Inflammatory macrophage (primary cell): Measurements from ENCODE around the gene APOL2.
"Not testable (repeated sequence)": the region's sequence is repeated elsewhere in the genome, so short reads cannot be mapped to it uniquely, and the experiment has no call there.

Experiments
- DNase-seq, 2 donors: peaks; one replicate each; pipeline ENCODE4 v3.0.0-alpha.2; 2020 to 2022

Gene APOL2

DNA sequence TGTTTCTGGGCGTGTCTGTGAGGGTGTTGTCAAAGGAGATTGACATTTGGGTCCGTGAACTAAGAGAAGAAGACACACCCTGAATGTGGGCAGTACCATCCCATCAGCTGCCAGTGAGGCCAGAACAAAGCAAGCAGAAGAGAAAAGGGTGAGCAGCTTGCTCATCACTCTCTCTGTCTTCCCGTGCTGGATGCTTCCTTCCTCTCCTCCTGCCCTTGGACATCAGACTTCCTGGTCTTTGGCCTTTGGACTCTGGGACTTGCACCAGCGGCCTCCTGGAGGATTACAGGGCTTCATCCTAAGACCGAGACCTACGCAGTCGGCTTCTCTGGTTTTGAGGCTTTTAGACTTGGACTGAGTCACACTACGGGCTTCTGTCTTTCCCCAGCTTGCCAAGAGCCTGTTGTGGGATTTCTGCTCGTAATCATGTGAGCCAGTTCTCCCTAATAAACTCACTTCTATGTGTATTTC lies 18.8 kb downstream of the APOL2 start:
- DNase-seq: peak; percentile 43 to 77

DNA sequence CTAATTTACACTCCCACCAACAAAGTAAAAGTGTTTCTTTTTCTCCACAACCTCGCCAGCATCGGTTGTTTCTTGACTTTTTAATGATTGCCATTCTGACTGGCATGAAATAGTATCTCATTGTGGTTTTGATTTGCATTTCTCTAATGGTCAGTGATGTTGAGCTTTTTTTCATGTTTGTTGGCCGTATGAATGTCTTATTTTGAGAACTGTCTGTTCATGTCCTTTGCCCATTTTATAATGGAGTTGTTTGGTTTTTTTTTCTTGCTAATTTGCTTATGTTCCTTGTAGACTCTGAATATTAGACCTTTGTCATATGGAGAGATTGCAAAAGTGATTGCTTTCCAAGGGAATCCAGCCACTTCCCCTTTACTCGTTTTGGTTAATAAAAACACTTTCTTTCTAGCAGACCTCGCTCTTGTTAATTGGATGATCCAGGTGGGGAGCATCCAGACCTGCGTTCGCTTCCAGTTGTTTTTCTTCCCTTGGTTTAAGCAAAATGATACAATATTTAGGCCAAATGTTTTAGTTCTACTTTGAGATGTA lies 20.6 kb downstream of the APOL2 start:
- DNase-seq: peak in 1 of 2 donors; percentile 61

DNA sequence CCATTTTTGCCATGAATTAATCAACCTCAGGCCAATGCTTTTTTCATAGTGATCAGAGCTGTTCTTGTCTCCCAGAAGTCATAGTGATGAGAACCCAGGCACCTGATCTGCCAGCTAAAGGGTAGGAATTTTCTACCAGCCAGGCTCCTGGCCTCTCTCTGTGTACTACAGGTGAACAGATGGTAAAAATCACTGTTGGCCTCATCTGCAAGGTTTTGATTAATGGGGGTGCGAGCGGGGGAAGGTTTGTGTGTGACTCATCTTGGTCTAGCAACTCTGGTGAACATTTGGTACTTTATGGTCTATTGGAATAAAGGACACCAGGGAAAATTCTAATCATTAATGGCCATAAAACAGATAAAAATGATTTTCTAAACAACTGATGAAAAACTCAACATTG lies 23.3 kb downstream of the APOL2 start:
- DNase-seq: no peak

DNA sequence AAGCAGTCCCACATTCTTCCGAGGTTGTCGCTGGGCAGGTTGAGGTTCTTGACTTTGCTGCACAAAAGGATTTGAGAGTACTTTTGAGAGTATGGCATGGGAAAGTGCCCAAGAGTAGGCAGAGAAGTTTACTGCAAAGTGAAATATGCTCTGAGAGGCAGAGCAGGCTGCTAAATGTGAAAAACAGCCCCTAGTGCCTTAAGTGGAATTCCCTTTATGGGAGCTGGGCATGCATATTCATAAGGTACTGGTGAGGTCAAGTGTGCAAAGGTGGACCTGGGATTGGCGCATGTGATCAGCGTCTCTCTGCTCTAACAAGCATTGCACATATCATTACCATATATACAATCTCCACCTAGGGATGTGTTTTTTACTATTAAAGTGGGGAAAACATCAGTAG lies 25.7 kb downstream of the APOL2 start:
- DNase-seq: no peak

DNA sequence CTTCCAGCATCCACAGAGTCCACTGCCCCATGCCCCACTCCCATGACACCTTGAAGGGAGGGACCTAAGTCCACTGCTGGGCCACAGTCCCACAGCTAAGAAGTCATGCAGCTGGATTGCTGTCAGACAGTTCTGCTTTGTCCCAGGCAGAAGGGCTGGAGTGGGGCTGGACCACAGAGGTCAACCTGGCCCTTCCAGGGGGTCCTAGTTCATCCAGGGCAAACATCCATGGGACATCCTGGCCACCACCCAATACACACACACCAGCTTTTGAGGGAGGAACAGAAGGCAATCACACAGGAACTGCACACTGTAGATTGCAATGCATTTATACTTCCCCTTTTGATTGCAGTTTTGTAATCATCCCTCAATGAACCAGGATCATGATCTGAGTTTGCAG lies 26.4 kb downstream of the APOL2 start:
- peak; percentile 60 to 71 for DNase-seq

DNA sequence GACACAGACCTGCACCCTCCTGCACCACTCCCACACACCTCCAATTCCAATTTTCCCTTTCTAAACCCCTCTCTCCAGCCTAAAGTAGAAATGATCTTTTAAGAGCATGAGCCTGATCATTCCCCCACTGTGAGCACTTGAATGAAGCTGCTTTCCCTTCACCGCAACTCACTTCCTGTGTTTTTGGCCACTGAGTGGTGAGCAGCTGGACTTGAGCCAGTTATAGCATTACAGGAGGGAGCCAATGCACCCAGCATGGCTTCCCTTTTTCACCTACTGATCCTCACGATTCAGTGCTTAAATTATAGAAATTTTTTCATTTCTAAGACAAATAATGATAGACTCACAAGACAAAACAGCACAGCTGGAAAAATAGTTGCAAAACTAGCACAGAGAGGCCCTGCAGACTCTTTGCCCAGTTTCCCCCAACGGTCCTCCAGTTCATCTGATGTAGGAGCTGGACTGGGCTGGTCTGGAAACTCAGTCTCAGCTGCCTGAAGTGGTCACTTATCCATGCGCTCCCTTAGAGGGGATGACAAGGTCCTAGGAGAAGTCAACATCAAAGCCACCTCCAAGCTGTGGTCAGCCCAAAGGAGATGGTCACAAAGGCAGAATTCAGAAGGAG lies 28.0 kb downstream of the APOL2 start:
- peak; percentile 66 to 73 for DNase-seq

DNA sequence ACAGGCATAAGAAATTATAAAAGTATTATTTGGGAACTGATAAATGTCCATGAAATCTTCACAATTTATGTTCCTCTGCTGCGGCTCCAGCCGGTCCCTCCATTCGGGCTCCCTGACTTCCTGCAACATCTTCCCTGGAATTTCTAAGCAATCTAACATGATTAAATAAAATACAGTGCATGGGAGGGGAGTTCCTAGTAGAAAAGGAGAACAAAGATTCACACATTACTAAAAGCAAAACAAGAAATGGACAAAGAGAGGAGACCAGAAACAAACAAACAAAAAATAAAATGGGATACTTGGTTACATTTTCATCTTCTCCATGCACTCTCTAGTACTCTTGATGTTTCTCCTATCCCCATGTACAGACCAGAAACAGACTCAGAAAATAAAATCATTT lies 29.1 kb downstream of the APOL2 start:
- DNase-seq: peak in 1 of 2 donors; percentile 46

DNA sequence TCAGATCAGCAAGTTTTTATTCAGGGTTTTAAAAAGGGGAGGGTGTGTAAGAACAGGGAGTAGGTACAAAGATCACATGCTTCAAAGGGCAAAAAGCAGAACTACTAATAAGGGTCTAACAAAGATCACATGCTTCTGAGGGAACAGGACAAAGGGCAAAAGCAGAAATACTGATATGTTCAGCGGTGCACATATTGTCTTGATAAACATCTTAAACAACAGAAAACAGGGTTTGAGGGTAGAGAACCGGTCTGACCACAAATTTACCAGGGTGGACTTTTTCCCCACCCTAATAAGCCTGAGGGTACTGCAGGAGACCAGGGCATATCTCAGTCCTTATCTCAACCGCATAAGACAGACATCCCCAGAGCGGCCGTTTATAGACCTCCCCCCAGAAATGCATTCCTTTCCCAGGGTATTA lies 29.8 kb downstream of the APOL2 start:
- peak in 1 of 2 donors; percentile 33 for DNase-seq

DNA sequence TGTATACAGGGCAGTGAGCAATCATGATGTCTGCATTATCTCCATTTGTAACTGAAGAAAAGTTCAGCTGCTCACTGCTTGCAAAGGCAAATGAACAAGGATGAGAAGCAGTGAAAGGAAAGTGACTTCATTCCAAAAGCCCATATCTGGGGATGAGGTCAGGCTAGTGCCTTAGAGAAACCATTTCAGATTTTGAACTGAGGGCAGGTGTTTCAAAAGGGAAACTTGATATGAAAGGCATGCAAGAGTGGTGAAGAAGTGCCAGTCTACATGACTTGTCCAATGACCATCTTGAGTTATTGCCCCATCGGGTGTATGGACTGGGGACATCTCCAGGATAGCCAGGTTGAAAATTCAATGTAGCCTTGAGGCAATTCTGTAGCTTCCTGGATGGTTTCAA lies 30.4 kb downstream of the APOL2 start:
- no peak for DNase-seq

DNA sequence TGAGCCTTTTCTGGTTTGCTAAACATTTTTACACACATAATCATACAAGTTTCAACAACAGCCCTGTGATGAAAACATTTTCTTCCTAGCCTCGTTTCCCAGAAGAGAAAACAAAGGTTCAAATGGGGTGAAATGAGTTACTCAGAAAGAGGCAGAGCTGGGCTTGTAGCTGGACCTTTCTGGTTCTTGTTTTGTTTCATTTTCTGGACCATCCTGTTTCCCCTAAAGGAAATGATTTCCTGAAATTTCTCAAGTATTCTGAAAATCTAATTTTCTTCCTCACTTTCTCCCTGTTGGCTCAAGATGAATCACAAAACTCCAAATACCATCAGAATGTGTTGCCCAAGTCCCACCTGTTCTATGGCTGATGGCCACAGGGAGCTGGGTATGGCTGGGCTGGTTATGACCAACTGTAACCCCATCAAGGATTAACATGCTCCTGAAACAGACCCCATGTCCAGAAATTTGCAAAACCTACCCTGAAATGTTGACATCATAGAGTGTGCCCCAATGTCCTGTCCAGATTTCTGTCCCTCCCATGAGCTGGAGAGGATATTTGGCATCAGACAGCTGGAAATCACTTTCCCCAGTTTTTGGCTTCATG lies 31.1 kb downstream of the APOL2 start:
- DNase-seq: no peak

DNA sequence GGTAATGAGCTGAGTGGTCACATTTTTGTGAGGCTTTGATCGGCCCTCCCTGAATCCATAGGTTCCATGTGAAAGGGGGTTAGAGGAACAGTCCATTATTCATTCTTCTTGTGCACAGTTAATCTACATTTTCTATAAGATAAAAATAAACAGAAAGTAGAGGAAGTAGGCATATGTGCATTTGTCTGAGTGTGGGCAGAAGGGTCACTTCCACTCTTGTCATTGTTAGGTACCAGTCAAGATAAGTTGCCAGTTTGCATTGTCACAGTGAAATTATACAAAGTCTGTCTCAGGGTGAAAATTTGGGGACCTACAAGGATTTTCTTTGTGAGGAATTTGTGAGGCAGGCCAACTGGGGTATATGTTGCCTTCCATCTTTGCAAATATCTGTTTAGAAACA lies 33.1 kb downstream of the APOL2 start:
- DNase-seq: peak; percentile 39 to 66

DNA sequence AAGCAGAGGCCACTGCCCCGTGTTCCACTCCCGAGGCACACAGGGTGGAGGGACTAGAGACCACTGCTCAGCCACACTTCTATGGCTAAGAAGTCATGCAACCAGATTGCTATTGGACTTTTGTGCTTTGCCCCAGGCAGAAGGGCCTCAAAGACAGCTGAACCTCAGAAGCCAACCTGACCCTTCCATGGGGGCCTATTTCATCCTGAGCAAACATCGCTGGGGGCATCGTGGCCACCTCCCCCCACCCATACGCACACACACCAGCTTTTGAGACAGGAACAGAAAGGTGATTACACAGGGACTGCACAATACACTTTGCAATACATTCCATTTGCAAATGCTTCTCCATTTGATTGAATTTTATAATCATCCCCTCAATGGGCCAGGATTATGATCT lies 33.8 kb downstream of the APOL2 start:
- not testable (repeated sequence) for DNase-seq

DNA sequence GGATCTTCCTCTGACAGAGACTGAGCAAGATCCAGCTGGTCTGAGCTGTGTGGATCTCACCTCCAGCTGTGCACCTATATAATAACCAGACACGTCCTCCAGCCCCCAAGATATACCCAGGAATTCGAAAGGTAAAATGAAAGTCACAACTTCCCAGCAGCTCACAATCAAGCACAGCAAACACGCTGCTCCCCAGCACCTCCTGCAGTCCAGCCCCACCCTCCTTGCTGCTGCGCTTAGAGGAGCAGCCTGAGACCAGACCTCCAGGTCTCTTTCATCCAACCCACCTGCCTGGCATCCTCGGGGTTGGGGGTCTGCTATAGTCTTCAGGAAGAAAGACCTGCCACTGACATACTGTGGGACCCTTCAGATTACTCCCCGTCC lies 34.7 kb downstream of the APOL2 start:
- DNase-seq: no peak

DNA sequence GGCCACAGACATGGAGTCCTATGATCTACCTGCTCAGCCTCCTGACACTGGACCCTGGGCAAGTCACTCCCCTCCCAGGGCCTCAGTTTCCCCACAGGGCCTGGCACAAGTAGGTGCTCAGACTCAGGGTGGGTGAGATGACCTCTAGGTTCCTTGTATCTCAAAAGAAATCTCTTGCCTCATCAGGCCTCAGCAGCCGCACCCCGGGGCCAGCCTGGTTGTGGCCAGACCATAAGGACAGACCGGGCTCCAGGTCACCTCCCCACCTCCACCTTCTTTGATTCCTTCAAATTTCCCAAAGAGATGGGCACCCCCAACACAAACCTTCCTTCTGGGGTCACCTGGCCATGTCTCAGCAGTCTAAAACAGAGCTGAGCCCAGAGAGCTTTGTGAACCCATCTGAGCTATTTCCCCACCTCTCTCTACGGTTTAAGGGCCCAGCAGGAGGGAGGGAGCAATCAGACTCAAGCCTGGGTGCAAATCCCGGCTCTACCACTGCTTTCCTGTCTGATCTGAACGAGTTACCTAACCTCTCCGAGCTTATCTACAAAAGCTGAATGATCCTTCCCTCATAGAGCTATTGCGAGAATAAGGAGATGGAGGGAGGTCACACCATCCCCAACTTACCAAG lies 35.2 kb downstream of the APOL2 start:
- no peak for DNase-seq

DNA sequence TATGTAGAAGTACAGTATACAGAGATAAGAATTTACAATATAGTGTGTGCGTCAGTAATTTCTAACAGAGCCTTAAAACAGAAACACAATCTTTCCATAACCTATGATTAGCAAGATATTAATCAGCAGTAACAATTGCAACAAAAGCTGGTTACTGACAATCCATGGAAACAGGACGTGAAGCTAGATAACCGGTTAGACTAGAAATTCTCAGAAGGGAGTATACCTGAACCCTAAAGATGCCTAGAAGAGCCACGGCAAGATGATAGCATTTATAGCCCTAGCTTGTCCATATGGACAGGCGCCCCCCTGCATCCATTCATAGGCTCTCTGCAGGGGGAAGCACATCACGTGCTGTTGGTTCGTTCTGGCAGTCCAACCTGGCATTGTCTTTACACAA lies 35.9 kb downstream of the APOL2 start:
- not testable (repeated sequence) for DNase-seq

DNA sequence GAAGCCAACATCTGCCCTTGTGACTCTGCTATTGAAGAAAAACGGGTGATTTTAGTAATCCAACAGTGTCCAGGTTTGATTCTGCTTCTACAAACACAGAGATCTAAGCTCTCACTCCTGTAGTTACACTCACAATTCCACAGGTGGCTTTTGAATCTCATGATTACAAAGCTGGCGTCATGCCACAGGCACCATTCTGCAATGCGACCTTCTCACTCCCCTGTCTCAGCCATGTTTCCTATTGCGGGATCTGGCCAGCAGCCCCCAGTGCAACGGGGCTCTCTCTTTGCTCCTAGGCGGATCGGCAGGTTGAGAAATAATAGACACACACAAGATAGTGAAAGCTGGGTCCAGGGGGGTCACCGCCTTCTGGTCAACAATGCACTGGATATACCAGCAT lies 36.4 kb downstream of the APOL2 start:
- DNase-seq: not testable (repeated sequence)

DNA sequence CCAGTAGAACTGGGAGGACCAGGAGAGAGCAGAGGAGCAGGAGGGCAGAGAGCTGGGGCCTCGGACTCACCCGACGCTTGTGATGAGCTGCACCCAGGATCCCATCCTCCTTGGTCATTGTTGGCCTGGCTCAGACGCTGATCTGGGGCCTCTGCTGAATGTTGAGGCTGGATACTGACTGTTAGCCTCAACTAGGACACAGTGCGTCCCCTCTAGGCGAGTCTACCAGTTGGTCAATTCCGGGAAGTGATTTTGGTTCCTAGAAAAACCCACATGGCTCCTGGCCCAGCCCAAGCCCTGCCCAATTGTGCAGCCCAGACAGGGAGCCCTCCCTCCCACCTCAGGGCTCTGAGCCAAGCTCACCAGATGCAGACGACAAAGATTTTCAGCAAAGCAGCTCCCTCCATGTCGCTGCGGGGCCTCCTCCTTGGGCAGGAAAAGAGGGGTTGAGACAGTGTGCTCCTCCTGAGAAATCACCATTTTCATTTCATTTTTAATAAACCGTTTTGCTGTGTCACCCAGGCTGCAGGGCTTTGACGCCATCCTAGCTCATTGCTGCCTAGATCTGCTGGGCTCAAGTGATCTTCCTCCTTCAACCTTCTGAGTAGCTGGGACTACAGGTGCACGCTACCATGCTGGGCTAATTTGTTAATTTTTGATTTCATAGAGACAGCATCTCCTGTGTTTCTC lies 37.6 kb downstream of the APOL2 start, which contains the start of gene APOL4:
APOL4 (minus strand) TSS at position 180 of the 690 bp plus-strand sequence; CDS start at position 105, 75 bp downstream.
- peak; percentile 79 to 92 for DNase-seq

DNA sequence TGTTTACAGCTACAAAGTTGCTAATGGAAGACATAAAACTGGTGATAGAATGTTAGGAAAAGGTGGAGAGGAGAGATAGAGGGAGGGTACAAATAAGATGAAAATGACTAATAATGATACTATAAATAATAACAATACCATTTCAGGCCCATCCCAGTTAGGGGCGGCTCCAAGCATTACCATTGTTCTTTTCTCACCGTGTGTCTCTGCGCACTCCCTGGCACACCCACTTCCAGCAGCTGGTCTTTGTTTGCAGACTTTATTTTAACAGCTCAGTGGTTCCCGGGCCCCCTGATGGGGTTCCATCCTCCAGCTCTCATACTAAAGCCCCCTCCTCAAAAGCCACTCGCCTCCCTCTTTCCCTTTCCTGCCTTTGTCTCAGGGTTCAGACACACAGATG lies 38.3 kb downstream of the APOL2 start:
- not testable (repeated sequence) for DNase-seq

DNA sequence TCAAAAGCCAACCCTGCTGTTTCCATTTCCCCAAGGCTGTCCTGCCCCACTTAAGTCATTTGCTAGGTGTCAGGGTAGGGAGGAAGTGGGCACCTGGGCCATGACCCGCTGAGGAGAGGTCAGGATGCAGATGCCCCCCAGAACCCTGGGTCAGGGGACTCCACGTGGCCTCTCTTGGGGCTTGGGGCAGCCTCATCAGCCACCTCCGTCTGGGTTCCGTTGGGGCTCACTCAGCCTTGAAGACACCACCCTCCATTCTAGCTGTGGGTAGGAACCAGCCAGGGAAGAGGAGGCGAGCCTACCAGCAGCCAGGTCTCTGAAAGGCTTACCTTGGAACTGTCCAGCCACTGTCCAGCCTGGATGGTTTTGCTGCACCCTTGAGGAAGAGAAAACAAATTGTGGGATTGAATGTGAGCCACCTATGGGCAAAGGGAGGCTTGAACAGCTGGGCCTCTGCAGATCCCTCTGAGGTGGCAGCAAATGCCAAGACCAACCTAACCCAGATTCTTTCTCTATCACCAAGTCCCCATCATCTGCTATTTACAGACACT lies 40.3 kb downstream of the APOL2 start:
- DNase-seq: no peak

DNA sequence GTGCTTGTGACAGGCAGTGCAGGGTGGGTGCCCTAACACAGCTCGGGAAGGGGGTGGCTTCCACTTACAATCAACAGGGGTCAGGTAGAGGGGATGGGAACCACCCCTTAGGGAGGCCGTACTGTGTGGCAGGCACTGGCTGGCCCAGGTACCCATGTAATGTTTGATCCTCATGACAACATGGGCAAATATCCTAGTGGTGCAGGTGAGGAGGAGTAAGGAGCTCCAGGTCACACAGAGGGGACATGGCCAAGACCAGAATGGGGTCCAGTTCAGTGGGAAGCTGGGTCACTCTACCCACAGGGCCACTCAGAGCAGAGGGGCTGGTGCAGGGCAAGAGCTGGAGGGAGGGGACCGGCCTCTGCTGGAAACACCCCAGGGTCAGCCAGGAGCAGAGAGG lies 40.8 kb downstream of the APOL2 start:
- DNase-seq: no peak

DNA sequence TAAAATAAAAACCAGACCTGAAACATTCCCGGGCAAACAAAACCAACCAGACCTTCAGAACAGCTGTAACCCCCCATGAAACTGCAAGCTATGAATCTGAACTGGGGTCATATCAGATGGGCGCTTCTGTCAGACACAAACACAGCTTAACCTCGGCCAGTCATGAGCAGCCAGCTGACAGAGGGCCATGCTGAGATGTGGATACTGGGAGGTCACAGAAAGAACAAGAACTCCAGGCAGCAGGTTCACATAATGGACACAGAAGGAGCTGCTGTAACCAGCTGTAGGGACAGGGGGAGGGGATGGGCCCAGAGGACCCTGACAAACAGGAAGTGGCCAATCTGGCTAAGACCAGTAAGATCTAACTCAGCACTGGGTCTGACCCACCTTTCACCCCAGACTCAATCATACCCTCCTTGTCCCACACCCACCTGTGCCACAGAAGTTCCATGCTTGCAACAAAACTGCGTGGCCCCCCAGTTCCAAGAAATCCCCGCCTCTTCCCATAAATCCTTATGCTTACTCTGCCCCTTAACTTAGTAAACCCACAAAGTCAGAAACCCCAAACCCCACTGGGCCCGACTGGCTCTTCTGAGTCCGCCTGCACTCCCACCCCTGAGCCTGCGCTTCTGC lies 41.7 kb downstream of the APOL2 start:
- DNase-seq: no peak

DNA sequence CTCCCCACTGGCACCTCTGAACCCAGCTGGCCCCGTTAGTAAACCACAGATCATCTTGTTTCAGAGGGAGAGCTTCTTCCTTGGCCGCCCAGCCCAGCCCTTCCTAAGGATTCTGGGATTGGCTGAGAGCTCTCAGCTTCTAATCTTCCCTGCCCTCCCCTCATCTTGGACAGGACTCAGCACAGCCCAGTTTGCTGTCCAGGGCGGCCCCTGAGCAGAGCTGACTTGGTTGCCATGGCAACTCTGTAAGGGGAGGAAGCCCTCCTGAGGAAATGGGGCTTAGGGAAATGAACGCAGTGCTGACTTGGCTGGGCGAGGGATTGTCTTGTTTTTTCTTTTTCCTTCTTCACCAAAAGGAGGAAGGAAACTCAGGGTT lies 42.3 kb downstream of the APOL2 start:
- DNase-seq: peak; percentile 35 to 43
